HEK293 (cell line): ENCODE measurements around the gene ARPC5L.

Source experiments
- CTCF ChIA-PET: fragments of 350-600 bp; formaldehyde crosslinking; extraction: SDS; loops from one replicate; lab custom pipeline; 2021; ENCODE audit warnings: antibody characterized with exemption; lab: Yijun Ruan, JAX
- POLR2A ChIA-PET: fragments of 300-600 bp; formaldehyde crosslinking; extraction: SDS; loops from one replicate; lab custom pipeline; 2020; ENCODE audit warnings: antibody characterized with exemption, inconsistent platforms; lab: Yijun Ruan, JAX
- H3K27ac ChIP-seq: fragments of 200-500 bp; sonication (Bioruptor generic); 2 replicates; pipeline ENCODE4 v1.5.1; 2014; ENCODE audit warnings: low read depth, low read length, control low read depth, inconsistent platforms; ENCODE audit errors: extremely low read depth
- H3K36me3 ChIP-seq, 2 experiments: fragments of 200-500 bp in 1 of 2; sonication (Bioruptor generic) in 1 of 2; 1 replicate in 1 of 2; 2 replicates in 1 of 2; pipeline ENCODE4 v1.5.1; 2014 to 2017; ENCODE audit warnings: inconsistent platforms in 2 of 2, low read length in 2 of 2; ENCODE audit not compliant: control insufficient read depth in 2 of 2, insufficient read depth in 1 of 2
- H3K4me1 ChIP-seq: fragments of 200-500 bp; sonication (Bioruptor generic); 2 replicates; pipeline ENCODE4 v1.5.1; 2014; ENCODE audit warnings: mild to moderate bottlenecking, low read length, inconsistent platforms; ENCODE audit not compliant: control insufficient read depth, insufficient read depth
- H3K4me3 ChIP-seq: 2 replicates; pipeline ENCODE4 v1.5.1; 2011; ENCODE audit warnings: low read depth, mild to moderate bottlenecking, control low read depth, low read length, moderate library complexity
- H3K9me3 ChIP-seq: fragments of 200-500 bp; sonication (Bioruptor generic); 2 replicates; pipeline ENCODE4 v1.5.1; 2014; ENCODE audit warnings: low read depth, low read length, inconsistent platforms; ENCODE audit not compliant: control insufficient read depth, insufficient read depth
- IKZF3 ChIP-seq: fragments of 450-650 bp; IDR thresholded peaks from 2 replicates; pipeline ENCODE4 v1.5.0; 2018; ENCODE audit warnings: missing biosample characterization, mild to moderate bottlenecking, missing genetic modification characterization, moderate library complexity
- KLF10 ChIP-seq: fragments of 450-650 bp; IDR thresholded peaks from 2 replicates; pipeline ENCODE4 v1.5.1; 2018; ENCODE audit warnings: missing biosample characterization, mild to moderate bottlenecking, missing genetic modification characterization
- TCF7L2 ChIP-seq: IDR thresholded peaks from 2 replicates; pipeline ENCODE4 v1.6.1; 2011; ENCODE audit warnings: low read depth, mild to moderate bottlenecking, inconsistent platforms, low read length, moderate library complexity, borderline replicate concordance
- ZNF341 ChIP-seq: fragments of 450-650 bp; formaldehyde crosslinking; IDR thresholded peaks from 2 replicates; pipeline ENCODE4; 2016; ENCODE audit warnings: low read depth, missing biosample characterization, missing genetic modification characterization
- ZNF366 ChIP-seq: fragments of 450-650 bp; formaldehyde crosslinking; conservative IDR thresholded peaks from 2 replicates; pipeline ENCODE4 v1.5.1; 2016; ENCODE audit warnings: missing biosample characterization, missing genetic modification characterization
- ZNF404 ChIP-seq: fragments of 450-650 bp; formaldehyde crosslinking; IDR thresholded peaks from 2 replicates; pipeline ENCODE4 v1.5.1; 2017; ENCODE audit warnings: missing biosample characterization, missing genetic modification characterization
- ZNF48 ChIP-seq: fragments of 450-650 bp; formaldehyde crosslinking; IDR thresholded peaks from 2 replicates; pipeline ENCODE4 v1.5.1; 2016; ENCODE audit warnings: missing biosample characterization, missing genetic modification characterization
- ZNF529 ChIP-seq: fragments of 450-650 bp; formaldehyde crosslinking; IDR thresholded peaks from 2 replicates; pipeline ENCODE4 v1.5.1; 2017; ENCODE audit warnings: missing genetic modification characterization, missing biosample characterization; ENCODE audit not compliant: insufficient replicate concordance
- ZNF549 ChIP-seq: fragments of 450-650 bp; IDR thresholded peaks from 2 replicates; pipeline ENCODE4 v1.5.1; 2018; ENCODE audit warnings: missing biosample characterization, missing genetic modification characterization, mild to moderate bottlenecking, inconsistent platforms, moderate library complexity
- ZNF596 ChIP-seq: fragments of 450-650 bp; IDR thresholded peaks from 2 replicates; pipeline ENCODE4 v1.5.0; 2018; ENCODE audit warnings: missing biosample characterization, mild to moderate bottlenecking, missing genetic modification characterization, moderate library complexity
- ZNF658 ChIP-seq: fragments of 450-650 bp; formaldehyde crosslinking; IDR thresholded peaks from 2 replicates; pipeline ENCODE4; 2016; ENCODE audit warnings: missing biosample characterization, missing genetic modification characterization
- ZNF76 ChIP-seq: fragments of 450-650 bp; formaldehyde crosslinking; IDR thresholded peaks from 2 replicates; pipeline ENCODE4; 2016; ENCODE audit warnings: low read depth, missing biosample characterization, missing genetic modification characterization, borderline replicate concordance
- ZSCAN23 ChIP-seq: fragments of 450-650 bp; formaldehyde crosslinking; IDR thresholded peaks from 2 replicates; pipeline ENCODE4 v1.5.1; 2016; ENCODE audit warnings: missing biosample characterization, missing genetic modification characterization
- TF ChIP-seq, protein P1 (sequence below): fragments of 450-650 bp; formaldehyde crosslinking; IDR thresholded peaks from 2 replicates; pipeline ENCODE4 v1.5.1; 2016; ENCODE audit warnings: missing biosample characterization, missing genetic modification characterization
- TF ChIP-seq, protein P2 (sequence below): fragments of 450-650 bp; formaldehyde crosslinking; IDR thresholded peaks from 2 replicates; pipeline ENCODE4 v1.5.1; 2017; ENCODE audit warnings: missing biosample characterization, missing genetic modification characterization
- TF ChIP-seq, protein P3 (sequence below): fragments of 450-650 bp; formaldehyde crosslinking; IDR thresholded peaks from 2 replicates; pipeline ENCODE4 v1.5.1; 2016; ENCODE audit warnings: missing biosample characterization, missing genetic modification characterization
- TF ChIP-seq, protein P4 (sequence below): sonication (generic); formaldehyde crosslinking; IDR thresholded peaks from 2 replicates; pipeline ENCODE4 v1.8.1; 2022; ENCODE audit warnings: mild to moderate bottlenecking, moderate library complexity, missing genetic modification reagents
- TF ChIP-seq, protein P5 (sequence below): fragments of 450-650 bp; formaldehyde crosslinking; IDR thresholded peaks from 2 replicates; pipeline ENCODE4 v1.5.1; 2016; ENCODE audit warnings: missing biosample characterization, missing genetic modification characterization
- TF ChIP-seq, protein P6 (sequence below): fragments of 450-650 bp; formaldehyde crosslinking; IDR thresholded peaks from 2 replicates; pipeline ENCODE4 v1.5.1; 2016; ENCODE audit warnings: missing biosample characterization, missing genetic modification characterization, low read depth
- TF ChIP-seq, protein P7 (sequence below): fragments of 450-650 bp; formaldehyde crosslinking; IDR thresholded peaks from 2 replicates; pipeline ENCODE4 v1.5.1; 2017; ENCODE audit warnings: missing biosample characterization, missing genetic modification characterization

Gene ARPC5L

DNA sequence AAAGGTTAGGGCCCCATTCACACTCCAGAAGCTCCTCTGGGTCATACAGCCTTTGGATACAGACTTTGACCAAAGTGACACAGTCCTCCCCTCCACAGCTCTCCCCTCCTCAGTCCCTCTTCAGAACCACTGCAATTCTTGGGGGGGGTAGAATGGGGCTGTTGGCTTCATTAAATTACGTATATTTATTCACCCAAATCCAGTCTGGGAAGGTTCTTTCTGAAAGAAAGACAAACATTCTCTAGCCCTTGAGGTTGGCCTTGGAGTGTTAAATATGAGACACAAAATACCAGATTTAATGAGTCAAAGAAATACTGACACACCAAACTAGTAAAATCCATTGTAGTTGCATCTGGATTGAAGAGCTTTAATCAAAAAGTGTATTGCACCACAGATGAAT lies 16.1 kb downstream of the ARPC5L start:
- Histone ChIP-seq H3K27ac (no peak overlapping the region), H3K4me3 (no peak overlapping the region), H3K4me1 (no peaks in the 10 kb centered on the region), H3K36me3 (peaks cover 8 to 97% of the 10 kb centered on the region in 2 experiments; a peak in 2 of 3 replicates), H3K9me3 (no peaks in the 10 kb centered on the region)
- TF ChIP-seq ZNF529 (tag by site-specific recombination) (no peak), ZSCAN23 (tag by site-specific recombination) (no peak), TCF7L2 (no peak), ZNF76 (tag by site-specific recombination) (no peak), ZNF596 (tag by site-specific recombination) (no peak)
- TF ChIP-seq, protein P1, sequence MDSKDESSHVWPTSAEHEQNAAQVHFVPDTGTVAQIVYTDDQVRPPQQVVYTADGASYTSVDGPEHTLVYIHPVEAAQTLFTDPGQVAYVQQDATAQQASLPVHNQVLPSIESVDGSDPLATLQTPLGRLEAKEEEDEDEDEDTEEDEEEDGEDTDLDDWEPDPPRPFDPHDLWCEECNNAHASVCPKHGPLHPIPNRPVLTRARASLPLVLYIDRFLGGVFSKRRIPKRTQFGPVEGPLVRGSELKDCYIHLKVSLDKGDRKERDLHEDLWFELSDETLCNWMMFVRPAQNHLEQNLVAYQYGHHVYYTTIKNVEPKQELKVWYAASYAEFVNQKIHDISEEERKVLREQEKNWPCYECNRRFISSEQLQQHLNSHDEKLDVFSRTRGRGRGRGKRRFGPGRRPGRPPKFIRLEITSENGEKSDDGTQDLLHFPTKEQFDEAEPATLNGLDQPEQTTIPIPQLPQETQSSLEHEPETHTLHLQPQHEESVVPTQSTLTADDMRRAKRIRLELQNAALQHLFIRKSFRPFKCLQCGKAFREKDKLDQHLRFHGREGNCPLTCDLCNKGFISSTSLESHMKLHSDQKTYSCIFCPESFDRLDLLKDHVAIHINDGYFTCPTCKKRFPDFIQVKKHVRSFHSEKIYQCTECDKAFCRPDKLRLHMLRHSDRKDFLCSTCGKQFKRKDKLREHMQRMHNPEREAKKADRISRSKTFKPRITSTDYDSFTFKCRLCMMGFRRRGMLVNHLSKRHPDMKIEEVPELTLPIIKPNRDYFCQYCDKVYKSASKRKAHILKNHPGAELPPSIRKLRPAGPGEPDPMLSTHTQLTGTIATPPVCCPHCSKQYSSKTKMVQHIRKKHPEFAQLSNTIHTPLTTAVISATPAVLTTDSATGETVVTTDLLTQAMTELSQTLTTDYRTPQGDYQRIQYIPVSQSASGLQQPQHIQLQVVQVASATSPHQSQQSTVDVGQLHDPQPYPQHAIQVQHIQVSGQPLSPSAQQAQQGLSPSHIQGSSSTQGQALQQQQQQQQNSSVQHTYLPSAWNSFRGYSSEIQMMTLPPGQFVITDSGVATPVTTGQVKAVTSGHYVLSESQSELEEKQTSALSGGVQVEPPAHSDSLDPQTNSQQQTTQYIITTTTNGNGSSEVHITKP, result no peak
- TF ChIP-seq, protein P2, sequence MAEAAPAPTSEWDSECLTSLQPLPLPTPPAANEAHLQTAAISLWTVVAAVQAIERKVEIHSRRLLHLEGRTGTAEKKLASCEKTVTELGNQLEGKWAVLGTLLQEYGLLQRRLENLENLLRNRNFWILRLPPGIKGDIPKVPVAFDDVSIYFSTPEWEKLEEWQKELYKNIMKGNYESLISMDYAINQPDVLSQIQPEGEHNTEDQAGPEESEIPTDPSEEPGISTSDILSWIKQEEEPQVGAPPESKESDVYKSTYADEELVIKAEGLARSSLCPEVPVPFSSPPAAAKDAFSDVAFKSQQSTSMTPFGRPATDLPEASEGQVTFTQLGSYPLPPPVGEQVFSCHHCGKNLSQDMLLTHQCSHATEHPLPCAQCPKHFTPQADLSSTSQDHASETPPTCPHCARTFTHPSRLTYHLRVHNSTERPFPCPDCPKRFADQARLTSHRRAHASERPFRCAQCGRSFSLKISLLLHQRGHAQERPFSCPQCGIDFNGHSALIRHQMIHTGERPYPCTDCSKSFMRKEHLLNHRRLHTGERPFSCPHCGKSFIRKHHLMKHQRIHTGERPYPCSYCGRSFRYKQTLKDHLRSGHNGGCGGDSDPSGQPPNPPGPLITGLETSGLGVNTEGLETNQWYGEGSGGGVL (tag by site-specific recombination), result no peak
- POLR2A ChIA-PET, result interaction anchor here (1.1 to 2.3 kb wide), 4 partner anchors 9 to 266 kb away, joined by 3 to 8 read pairs (median 5); partner anchors contain the start of genes RPL35 and SCAI
- CTCF ChIA-PET, result interaction anchor here (0.7 to 1.3 kb wide), 2 partner anchors 9 to 16 kb away, joined by 3 to 4 read pairs; no protein-coding TSS in a partner anchor

DNA sequence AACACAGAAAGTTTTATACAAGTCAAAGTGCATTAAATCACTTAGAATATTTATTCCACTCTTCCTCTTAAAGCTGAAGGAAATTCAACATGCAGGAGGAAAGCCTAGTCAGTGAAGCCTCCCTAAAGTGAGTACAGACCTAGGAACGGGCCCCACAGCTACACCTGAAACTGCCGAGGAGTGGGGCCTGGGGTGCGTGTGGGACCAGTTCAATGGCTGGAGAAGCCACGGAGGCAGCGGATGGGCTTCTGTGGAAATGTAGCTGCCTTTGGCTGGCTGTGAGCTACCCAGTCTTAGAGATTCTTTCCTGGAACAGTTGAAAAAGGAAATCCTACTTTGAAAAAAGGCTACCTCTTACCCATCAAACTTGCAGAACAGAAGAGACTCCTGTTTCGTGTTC lies 16.6 kb downstream of the ARPC5L start:
- TF ChIP-seq ZNF366 (tag by site-specific recombination), result no peak
- TF ChIP-seq ZNF549 (tag by site-specific recombination), result no peak
- no peak for TF ChIP-seq IKZF3
- TF ChIP-seq, protein P3, sequence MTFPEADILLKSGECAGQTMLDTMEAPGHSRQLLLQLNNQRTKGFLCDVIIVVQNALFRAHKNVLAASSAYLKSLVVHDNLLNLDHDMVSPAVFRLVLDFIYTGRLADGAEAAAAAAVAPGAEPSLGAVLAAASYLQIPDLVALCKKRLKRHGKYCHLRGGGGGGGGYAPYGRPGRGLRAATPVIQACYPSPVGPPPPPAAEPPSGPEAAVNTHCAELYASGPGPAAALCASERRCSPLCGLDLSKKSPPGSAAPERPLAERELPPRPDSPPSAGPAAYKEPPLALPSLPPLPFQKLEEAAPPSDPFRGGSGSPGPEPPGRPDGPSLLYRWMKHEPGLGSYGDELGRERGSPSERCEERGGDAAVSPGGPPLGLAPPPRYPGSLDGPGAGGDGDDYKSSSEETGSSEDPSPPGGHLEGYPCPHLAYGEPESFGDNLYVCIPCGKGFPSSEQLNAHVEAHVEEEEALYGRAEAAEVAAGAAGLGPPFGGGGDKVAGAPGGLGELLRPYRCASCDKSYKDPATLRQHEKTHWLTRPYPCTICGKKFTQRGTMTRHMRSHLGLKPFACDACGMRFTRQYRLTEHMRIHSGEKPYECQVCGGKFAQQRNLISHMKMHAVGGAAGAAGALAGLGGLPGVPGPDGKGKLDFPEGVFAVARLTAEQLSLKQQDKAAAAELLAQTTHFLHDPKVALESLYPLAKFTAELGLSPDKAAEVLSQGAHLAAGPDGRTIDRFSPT (tag by site-specific recombination), result no peak
- no peak for TF ChIP-seq ZNF658 (tag by site-specific recombination)
- no peak for TF ChIP-seq KLF10 (tag by site-specific recombination)
- no peak for TF ChIP-seq ZNF341 (tag by site-specific recombination)
- no peak for TF ChIP-seq ZNF48 (tag by site-specific recombination)
- TF ChIP-seq, protein P4, sequence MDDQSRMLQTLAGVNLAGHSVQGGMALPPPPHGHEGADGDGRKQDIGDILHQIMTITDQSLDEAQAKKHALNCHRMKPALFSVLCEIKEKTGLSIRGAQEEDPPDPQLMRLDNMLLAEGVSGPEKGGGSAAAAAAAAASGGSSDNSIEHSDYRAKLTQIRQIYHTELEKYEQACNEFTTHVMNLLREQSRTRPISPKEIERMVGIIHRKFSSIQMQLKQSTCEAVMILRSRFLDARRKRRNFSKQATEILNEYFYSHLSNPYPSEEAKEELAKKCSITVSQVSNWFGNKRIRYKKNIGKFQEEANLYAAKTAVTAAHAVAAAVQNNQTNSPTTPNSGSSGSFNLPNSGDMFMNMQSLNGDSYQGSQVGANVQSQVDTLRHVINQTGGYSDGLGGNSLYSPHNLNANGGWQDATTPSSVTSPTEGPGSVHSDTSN (CRISPR knock-in tag), result no peak
- no peak for TF ChIP-seq ZNF404 (tag by site-specific recombination)
- TF ChIP-seq, protein P5, sequence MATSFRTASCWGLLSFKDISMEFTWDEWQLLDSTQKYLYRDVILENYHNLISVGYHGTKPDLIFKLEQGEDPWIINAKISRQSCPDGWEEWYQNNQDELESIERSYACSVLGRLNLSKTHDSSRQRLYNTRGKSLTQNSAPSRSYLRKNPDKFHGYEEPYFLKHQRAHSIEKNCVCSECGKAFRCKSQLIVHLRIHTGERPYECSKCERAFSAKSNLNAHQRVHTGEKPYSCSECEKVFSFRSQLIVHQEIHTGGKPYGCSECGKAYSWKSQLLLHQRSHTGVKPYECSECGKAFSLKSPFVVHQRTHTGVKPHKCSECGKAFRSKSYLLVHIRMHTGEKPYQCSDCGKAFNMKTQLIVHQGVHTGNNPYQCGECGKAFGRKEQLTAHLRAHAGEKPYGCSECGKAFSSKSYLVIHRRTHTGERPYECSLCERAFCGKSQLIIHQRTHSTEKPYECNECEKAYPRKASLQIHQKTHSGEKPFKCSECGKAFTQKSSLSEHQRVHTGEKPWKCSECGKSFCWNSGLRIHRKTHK (tag by site-specific recombination), result no peak
- TF ChIP-seq, protein P6, sequence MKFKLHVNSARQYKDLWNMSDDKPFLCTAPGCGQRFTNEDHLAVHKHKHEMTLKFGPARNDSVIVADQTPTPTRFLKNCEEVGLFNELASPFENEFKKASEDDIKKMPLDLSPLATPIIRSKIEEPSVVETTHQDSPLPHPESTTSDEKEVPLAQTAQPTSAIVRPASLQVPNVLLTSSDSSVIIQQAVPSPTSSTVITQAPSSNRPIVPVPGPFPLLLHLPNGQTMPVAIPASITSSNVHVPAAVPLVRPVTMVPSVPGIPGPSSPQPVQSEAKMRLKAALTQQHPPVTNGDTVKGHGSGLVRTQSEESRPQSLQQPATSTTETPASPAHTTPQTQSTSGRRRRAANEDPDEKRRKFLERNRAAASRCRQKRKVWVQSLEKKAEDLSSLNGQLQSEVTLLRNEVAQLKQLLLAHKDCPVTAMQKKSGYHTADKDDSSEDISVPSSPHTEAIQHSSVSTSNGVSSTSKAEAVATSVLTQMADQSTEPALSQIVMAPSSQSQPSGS (tag by site-specific recombination), result no peak
- TF ChIP-seq, protein P7, sequence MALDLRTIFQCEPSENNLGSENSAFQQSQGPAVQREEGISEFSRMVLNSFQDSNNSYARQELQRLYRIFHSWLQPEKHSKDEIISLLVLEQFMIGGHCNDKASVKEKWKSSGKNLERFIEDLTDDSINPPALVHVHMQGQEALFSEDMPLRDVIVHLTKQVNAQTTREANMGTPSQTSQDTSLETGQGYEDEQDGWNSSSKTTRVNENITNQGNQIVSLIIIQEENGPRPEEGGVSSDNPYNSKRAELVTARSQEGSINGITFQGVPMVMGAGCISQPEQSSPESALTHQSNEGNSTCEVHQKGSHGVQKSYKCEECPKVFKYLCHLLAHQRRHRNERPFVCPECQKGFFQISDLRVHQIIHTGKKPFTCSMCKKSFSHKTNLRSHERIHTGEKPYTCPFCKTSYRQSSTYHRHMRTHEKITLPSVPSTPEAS (tag by site-specific recombination), result no peak
- TF ChIP-seq, all 188 proteins: peak for 0
- Histone ChIP-seq H3K27ac (no peak overlapping the region), H3K9me3 (no peaks in the 10 kb centered on the region), H3K4me3 (no peak overlapping the region), H3K4me1 (no peaks in the 10 kb centered on the region), H3K36me3 (peaks cover 8 to 92% of the 10 kb centered on the region in 2 experiments; a peak in 2 of 3 replicates)
- CTCF ChIA-PET, result no interaction called here
- POLR2A ChIA-PET, result interaction anchor here (1.1 to 2.3 kb wide), 5 partner anchors 10 to 265 kb away, joined by 3 to 8 read pairs (median 5); partner anchors contain the start of genes RPL35 and SCAI
